ENCODE results near the gene MVK.

The MVK gene

DNA sequence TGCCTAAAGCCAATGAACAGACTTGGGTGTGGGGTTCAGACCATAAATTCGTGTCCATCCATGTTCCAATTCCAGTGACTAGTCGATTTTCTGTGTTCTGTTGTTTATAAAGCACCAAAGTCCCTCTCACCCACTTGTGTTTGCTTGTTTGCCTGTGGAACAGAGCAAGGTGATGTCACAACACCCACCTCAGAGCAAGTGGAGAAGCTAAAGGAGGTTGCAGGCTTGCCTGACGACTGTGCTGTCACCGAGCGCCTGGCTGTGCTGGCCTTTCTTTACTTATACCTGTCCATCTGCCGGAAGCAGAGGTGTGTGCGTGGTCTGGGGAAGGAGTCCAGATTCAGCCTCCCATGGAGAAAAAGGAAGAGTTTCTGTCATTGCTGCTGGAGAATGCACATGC lies 6.0 kb downstream of the MVK start:
- DNase-seq (ENCODE audit: low read depth in 2 of 2), result no peak
- TF ChIP-seq, protein P1, sequence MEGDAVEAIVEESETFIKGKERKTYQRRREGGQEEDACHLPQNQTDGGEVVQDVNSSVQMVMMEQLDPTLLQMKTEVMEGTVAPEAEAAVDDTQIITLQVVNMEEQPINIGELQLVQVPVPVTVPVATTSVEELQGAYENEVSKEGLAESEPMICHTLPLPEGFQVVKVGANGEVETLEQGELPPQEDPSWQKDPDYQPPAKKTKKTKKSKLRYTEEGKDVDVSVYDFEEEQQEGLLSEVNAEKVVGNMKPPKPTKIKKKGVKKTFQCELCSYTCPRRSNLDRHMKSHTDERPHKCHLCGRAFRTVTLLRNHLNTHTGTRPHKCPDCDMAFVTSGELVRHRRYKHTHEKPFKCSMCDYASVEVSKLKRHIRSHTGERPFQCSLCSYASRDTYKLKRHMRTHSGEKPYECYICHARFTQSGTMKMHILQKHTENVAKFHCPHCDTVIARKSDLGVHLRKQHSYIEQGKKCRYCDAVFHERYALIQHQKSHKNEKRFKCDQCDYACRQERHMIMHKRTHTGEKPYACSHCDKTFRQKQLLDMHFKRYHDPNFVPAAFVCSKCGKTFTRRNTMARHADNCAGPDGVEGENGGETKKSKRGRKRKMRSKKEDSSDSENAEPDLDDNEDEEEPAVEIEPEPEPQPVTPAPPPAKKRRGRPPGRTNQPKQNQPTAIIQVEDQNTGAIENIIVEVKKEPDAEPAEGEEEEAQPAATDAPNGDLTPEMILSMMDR (IDR thresholded peaks at IDR 0.05; ENCODE audit: low read depth, low read length), result no peak
- H3K4me3 ChIP-seq (replicated peaks in 1 of 2; ENCODE audit: low read depth in 2 of 2, low read length in 2 of 2), result no peak overlapping the region

DNA sequence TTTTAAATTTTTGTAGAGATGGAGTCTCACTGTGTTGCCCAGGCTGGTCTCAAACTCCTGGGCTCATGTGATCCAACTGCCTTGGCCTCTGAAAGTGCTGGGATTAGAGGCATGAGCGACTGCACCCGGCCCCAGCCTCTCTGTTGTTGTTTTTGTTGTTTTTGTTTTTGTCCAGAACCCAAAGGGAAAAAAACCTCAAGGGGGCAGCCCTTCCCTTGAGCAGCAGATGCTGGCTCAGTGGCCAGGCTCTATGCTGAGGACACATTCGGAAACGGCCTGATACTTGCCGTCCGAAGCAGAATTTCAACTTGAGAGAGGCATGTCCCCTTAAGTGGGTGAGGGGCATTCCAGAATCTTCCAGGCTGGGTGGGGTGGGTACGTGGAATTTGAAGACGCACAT lies 6.7 kb downstream of the MVK start:
- H3K4me3 ChIP-seq (replicated peaks in 1 of 2; ENCODE audit: low read depth in 2 of 2, low read length in 2 of 2), result no peak overlapping the region
- TF ChIP-seq, protein P1 (IDR thresholded peaks at IDR 0.05; ENCODE audit: low read depth, low read length), result no peak
- DNase-seq (ENCODE audit: low read depth in 2 of 2), result no peak

DNA sequence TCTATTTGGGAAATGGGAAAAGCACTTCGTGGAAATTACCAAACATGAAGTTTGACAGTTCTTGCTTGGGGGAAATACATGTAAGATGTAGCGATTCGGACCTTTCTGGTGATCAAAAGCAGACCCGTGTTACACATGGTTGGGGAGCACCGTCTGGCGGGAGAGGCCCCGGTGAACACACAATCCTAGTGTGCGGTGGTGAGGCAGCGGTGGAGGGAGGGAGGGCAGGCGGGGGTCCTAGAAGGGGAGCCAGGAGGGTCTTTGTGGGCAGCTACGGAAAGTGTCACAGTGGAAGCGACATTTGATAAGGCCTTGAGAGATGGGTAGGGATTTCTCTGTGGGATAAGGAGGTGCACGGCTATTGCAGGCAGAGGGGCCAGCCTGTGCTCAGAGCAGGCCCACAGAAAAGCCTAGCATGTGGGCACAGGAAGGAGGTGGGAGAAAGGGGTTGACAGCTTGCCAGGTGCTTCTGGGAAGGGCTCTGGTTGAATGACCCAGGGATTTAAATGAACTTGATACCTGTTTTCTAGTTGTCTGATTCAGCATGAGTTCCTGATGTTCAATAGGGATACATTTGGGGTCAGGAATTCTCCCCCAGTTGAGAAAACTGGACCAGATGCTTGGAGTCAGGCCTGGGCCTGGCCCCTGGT lies 7.2 kb downstream of the MVK start:
- no peak overlapping the region for H3K4me3 ChIP-seq (replicated peaks in 1 of 2; ENCODE audit: low read depth in 2 of 2, low read length in 2 of 2)
- DNase-seq (ENCODE audit: low read depth in 2 of 2), result no peak
- TF ChIP-seq, protein P1 (IDR thresholded peaks at IDR 0.05; ENCODE audit: low read depth, low read length), result no peak

DNA sequence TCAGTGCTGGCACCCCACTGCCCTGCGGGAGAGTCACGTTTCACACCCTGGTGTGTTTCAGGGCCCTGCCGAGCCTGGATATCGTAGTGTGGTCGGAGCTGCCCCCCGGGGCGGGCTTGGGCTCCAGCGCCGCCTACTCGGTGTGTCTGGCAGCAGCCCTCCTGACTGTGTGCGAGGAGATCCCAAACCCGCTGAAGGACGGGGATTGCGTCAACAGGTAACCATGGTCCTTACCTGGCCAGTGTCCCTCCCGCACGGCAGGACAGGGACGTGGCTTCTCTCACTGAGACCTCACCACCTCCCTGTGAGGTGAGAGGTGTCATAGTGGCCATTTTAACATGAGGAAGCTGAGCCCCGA lies 7.7 kb downstream of the MVK start:
- H3K4me3 ChIP-seq (replicated peaks in 1 of 2; ENCODE audit: low read depth in 2 of 2, low read length in 2 of 2), result no peak overlapping the region
- DNase-seq (ENCODE audit: low read depth in 2 of 2), result no peak

DNA sequence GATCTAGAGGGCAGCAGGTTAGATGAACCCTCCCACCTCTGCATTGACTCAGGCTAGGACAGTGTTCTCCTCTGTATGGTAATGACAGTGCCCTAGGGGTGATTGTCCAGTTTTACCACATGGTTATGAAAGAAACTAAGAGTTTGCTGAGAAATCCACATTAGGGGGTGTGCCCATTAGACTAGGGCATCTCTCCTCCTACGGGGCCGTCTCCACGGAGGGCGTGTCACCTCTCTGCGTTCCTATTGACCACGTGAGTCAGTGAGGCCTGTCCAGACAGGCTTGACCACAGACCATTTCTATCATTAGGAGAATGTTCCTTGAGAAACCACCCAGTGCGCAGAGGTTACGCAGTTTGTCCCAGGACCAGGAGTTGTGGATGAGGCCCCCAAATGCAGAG lies 8.3 kb downstream of the MVK start:
- H3K4me3 ChIP-seq (replicated peaks in 1 of 2; ENCODE audit: low read depth in 2 of 2, low read length in 2 of 2), result no peak overlapping the region
- TF ChIP-seq, protein P1 (IDR thresholded peaks at IDR 0.05; ENCODE audit: low read depth, low read length), result no peak
- peak; percentile 30 to 57 for DNase-seq (ENCODE audit: low read depth in 2 of 2)

More for the DNA sequence above, 7.7 kb downstream of the MVK start:
- TF ChIP-seq, protein P1 (IDR thresholded peaks at IDR 0.05; ENCODE audit: low read depth, low read length), result no peak

DNA sequence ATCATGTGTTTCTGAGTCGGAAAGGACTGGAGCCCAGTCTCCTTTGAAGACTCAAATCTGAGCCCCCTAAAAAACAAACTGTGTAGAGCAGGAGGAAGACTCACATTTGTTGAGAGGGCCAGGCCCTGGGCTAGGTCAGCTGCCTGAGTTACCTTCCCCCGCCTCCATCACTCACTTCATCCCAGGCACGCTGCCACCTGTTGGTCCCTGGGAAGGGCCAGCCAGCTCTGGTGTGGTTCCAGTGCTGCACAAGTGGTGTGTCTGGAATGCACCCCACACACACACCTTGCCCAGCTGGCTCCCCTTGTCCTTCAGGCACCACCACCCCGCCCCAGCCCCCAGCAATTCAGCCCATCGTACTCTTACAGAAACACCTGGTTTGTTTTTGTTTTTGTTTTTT lies 9.0 kb downstream of the MVK start:
- TF ChIP-seq, protein P1 (IDR thresholded peaks at IDR 0.05; ENCODE audit: low read depth, low read length), result no peak
- no peak overlapping the region for H3K4me3 ChIP-seq (replicated peaks in 1 of 2; ENCODE audit: low read depth in 2 of 2, low read length in 2 of 2)
- DNase-seq (ENCODE audit: low read depth in 2 of 2), result no peak

DNA sequence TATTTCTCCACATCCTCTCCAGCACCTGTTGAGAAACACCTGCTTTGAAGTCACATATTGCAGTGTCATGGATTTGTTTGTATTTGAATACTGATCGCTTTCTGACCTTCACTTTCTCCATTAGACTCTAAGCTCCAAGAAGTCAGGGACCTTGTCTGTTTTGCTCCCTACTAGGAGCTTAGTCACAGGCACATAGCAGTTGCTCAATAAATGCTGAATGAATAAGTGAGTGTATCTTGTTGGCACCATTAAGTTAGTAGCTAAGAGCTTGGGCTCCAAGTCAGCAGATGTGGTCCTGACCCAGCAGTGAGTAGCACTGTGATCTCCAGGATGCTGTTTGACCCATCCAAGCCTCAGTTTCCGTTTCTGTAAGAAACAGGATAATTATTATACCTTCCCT lies 10.1 kb downstream of the MVK start:
- DNase-seq (ENCODE audit: low read depth in 2 of 2), result no peak
- TF ChIP-seq, protein P1 (IDR thresholded peaks at IDR 0.05; ENCODE audit: low read depth, low read length), result no peak
- no peak overlapping the region for H3K4me3 ChIP-seq (replicated peaks in 1 of 2; ENCODE audit: low read depth in 2 of 2, low read length in 2 of 2)

Measured in cardiac fibroblast (primary cell).